ENCODE data around the gene RNU5B-1.

RNU5B-1 gene

GRCh38 chr15:65275728-65276126, 28.8 kb upstream of the RNU5B-1 start:
- Histone ChIP-seq H3K36me3 (replicated peaks) (peaks cover 12% of the 10 kb centered on the region; the same call in 1 of the 2 replicates), H3K4me3 (no peak overlapping the region), H3K9me3 (no peaks in the 10 kb centered on the region), H3K4me1 (peaks cover 2% of the 10 kb centered on the region), H3K27me3 (ENCODE audit: low read depth) (no peaks in the 10 kb centered on the region)
- in situ Hi-C loops (cut with MboI; ENCODE audit: low sequenced_read_pairs) = loop anchor here (5.0 kb wide), 1 partner anchor 78 kb away; no protein-coding TSS in a partner anchor
- DNase-seq (ENCODE audit: low spot score in 2 of 2) = no peak

GRCh38 chr15:65277015-65277414, 27.5 kb upstream of the RNU5B-1 start:
- Histone ChIP-seq H3K4me1 (no peaks in the 10 kb centered on the region), H3K4me3 (no peak overlapping the region), H3K36me3 (replicated peaks) (peaks cover 11% of the 10 kb centered on the region; the same call in 1 of the 2 replicates), H3K9me3 (no peaks in the 10 kb centered on the region), H3K27me3 (ENCODE audit: low read depth) (no peaks in the 10 kb centered on the region)
- in situ Hi-C loops (cut with MboI; ENCODE audit: low sequenced_read_pairs) = loop anchor here (5.0 kb wide), 1 partner anchor 80 kb away; no protein-coding TSS in a partner anchor
- no peak for DNase-seq (ENCODE audit: low spot score in 2 of 2)

DNA sequence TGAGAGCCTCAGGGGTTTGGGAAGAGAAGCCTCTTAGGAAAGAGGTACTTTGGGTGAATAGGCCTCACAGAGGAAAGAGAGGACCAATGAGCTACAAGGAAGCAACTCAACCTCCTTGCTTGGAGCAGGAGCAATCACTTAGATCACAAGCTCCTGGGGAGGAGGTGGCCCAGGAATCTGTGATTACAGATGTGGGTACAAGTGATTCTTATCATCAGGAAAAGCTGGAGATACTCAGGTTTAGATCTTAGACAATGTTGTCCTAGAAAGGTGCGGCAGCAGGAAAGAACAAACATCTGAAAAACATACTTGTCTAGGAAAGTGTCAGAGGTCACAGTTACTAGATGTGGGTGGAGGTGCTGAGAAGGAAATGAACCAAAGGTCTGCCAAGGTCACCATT, 26.0 kb upstream of the RNU5B-1 start:
- no peak for DNase-seq (ENCODE audit: low spot score in 2 of 2)
- H3K9me3 ChIP-seq = no peaks in the 10 kb centered on the region
- H3K4me3 ChIP-seq = no peak overlapping the region
- no peaks in the 10 kb centered on the region for H3K4me1 ChIP-seq
- H3K27me3 ChIP-seq (ENCODE audit: low read depth) = no peaks in the 10 kb centered on the region
- H3K36me3 ChIP-seq (replicated peaks) = peaks cover 11% of the 10 kb centered on the region; the same call in 1 of the 2 replicates
- in situ Hi-C loops (cut with MboI; ENCODE audit: low sequenced_read_pairs) = loop anchor here (5.0 kb wide), 1 partner anchor 81 kb away; no protein-coding TSS in a partner anchor

DNA sequence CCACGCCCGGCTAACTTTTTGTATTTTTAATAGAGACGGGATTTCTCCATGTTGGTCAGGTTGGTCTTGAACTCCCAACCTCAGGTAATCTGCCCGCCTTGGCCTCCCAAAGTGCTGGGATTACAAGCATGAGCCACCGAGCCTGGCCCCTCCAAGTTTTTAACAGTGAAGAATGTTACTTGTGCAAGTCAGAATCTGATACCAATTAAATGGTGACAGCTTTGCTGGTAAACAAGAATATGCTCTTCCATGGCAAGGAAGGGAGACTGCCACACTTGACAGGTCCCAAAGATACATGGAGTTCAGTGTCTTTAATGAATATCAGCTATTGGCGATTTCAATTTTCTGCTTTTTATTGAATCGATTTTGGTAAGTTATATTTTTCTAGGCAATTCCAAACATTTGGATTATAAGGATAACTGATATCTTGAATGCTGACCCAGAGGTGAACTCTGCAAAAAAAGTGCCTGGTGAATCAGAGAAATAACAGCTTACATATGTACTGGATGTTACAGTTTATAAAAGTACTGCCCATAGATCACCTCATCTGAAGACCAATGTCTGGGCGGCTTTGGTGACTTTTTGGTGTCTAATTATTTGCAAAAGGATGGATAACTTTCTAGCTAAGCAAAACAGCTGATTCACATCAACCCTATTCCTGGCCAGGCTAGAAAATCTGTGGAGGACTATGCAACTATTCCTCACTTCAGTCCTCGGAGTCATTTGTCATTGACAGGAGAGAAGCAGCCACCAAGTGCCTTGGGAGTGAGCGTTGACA, 19.0 kb upstream of the RNU5B-1 start:
- no peaks in the 10 kb centered on the region for H3K27me3 ChIP-seq (ENCODE audit: low read depth)
- in situ Hi-C loops (cut with MboI; ENCODE audit: low sequenced_read_pairs) = no loop called here
- peaks cover 20% of the 10 kb centered on the region for H3K4me1 ChIP-seq
- H3K4me3 ChIP-seq = peak overlapping the region; percentile 44
- no peaks in the 10 kb centered on the region for H3K9me3 ChIP-seq
- H3K36me3 ChIP-seq (replicated peaks) = no peaks in the 10 kb centered on the region
- no peak for DNase-seq (ENCODE audit: low spot score in 2 of 2)

- DNase-seq (ENCODE audit: low spot score in 2 of 2) = peak in 1 of 2 experiments; percentile 50
- H3K4me1 ChIP-seq = peaks cover 20% of the 10 kb centered on the region
- H3K4me3 ChIP-seq = peak overlapping the region; percentile 44
- H3K36me3 ChIP-seq (replicated peaks) = no peaks in the 10 kb centered on the region
- in situ Hi-C loops (cut with MboI; ENCODE audit: low sequenced_read_pairs) = no loop called here
- H3K27me3 ChIP-seq (ENCODE audit: low read depth) = no peaks in the 10 kb centered on the region
- H3K9me3 ChIP-seq = no peaks in the 10 kb centered on the region
Measured at GRCh38 chr15:65286069-65286703, 18.3 kb upstream of the RNU5B-1 start.

GRCh38 chr15:65286704-65287519, 17.6 kb upstream of the RNU5B-1 start, which contains the start of gene PARP16:
Gene PARP16 (minus strand): TSS chr15:65286883. CDS start chr15:65286426, 457 bp downstream.
- peak; percentile 100 for DNase-seq (ENCODE audit: low spot score in 2 of 2)
- in situ Hi-C loops (cut with MboI; ENCODE audit: low sequenced_read_pairs) = no loop called here
- H3K4me1 ChIP-seq = peaks cover 20% of the 10 kb centered on the region
- H3K36me3 ChIP-seq (replicated peaks) = no peaks in the 10 kb centered on the region
- no peaks in the 10 kb centered on the region for H3K27me3 ChIP-seq (ENCODE audit: low read depth)
- no peaks in the 10 kb centered on the region for H3K9me3 ChIP-seq
- peak within 1 kb of the TSS; percentile 44 for H3K4me3 ChIP-seq

GRCh38 chr15:65287520-65287855, 17.0 kb upstream of the RNU5B-1 start:
- DNase-seq (ENCODE audit: low spot score in 2 of 2) = no peak
- in situ Hi-C loops (cut with MboI; ENCODE audit: low sequenced_read_pairs) = no loop called here

DNA sequence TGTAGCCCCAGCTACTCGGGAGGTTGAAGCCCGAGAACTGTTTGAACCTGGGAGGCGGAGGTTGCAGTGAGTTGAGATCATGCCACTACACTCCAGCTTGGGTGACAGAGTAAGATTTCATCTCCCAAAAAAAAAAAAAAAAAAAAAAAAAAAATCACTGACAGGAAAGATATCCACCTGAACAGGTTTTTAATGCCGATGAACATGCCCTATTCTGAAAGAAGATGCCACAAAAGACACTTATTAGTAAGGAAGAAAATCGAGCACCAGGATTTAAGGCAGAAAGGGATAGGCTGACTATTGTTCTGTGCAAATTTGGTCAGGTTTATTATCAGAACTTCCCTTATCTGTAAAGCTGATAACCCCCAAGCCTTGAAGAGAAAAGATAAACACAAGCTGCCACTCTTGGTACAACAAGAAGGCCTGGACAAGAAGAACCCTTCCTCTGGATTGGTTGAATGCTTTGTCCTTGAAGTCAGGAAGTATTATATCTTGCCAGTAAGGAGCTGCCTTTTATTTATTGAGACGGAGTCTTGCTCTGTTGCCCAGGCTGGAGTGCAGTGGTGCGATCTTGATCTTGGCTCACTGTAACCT, 15.1 kb upstream of the RNU5B-1 start:
- no peaks in the 10 kb centered on the region for H3K36me3 ChIP-seq (replicated peaks)
- H3K27me3 ChIP-seq (ENCODE audit: low read depth) = no peaks in the 10 kb centered on the region
- DNase-seq (ENCODE audit: low spot score in 2 of 2) = peak in 1 of 2 experiments; percentile 2
- H3K9me3 ChIP-seq = no peaks in the 10 kb centered on the region
- H3K4me3 ChIP-seq = no peak overlapping the region
- in situ Hi-C loops (cut with MboI; ENCODE audit: low sequenced_read_pairs) = no loop called here
- peaks cover 20% of the 10 kb centered on the region for H3K4me1 ChIP-seq

More at GRCh38 chr15:65287520-65287855, 17.0 kb upstream of the RNU5B-1 start:
- Histone ChIP-seq H3K36me3 (replicated peaks) (no peaks in the 10 kb centered on the region), H3K27me3 (ENCODE audit: low read depth) (no peaks in the 10 kb centered on the region), H3K4me3 (no peak overlapping the region), H3K4me1 (peaks cover 20% of the 10 kb centered on the region), H3K9me3 (no peaks in the 10 kb centered on the region)

- DNase-seq (ENCODE audit: low spot score in 2 of 2) = peak in 1 of 2 experiments; percentile 2
- peaks cover 18% of the 10 kb centered on the region for H3K4me1 ChIP-seq
- in situ Hi-C loops (cut with MboI; ENCODE audit: low sequenced_read_pairs) = no loop called here
- H3K9me3 ChIP-seq = no peaks in the 10 kb centered on the region
- H3K36me3 ChIP-seq (replicated peaks) = no peaks in the 10 kb centered on the region
- no peak overlapping the region for H3K4me3 ChIP-seq
- no peaks in the 10 kb centered on the region for H3K27me3 ChIP-seq (ENCODE audit: low read depth)
Measured at GRCh38 chr15:65290228-65290627, 14.2 kb upstream of the RNU5B-1 start.

- Histone ChIP-seq H3K9me3 (no peaks in the 10 kb centered on the region), H3K36me3 (replicated peaks) (no peaks in the 10 kb centered on the region), H3K27me3 (ENCODE audit: low read depth) (no peaks in the 10 kb centered on the region), H3K4me1 (peaks cover 16% of the 10 kb centered on the region), H3K4me3 (no peak overlapping the region)
- in situ Hi-C loops (cut with MboI; ENCODE audit: low sequenced_read_pairs) = no loop called here
- peak in 1 of 2 experiments; percentile 2 for DNase-seq (ENCODE audit: low spot score in 2 of 2)
Measured at GRCh38 chr15:65292938-65293518, 11.4 kb upstream of the RNU5B-1 start.

DNA sequence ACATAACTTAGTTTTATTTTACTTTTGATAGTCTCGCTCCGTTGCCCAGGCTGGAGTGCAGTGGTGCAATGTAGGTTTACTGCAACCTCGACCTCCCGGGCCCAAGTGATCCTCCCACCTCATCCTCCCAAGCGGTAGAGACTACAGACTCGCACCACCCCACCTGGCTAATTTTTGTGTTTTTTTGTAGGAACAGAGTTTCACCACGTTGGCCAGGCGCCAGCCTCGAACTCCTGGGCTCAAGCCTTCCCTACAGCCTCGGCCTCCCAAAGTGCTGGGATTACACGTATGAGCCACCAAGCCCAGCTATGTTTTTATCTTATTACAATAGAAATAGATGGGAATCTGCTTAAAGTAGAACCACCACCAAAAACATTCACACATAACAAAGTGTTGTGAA, 5.7 kb upstream of the RNU5B-1 start:
- in situ Hi-C loops (cut with MboI; ENCODE audit: low sequenced_read_pairs) = loop anchor here (5.0 kb wide), 1 partner anchor 266 kb away; no protein-coding TSS in a partner anchor

GRCh38 chr15:65300924-65301441, 3.5 kb upstream of the RNU5B-1 start:
- in situ Hi-C loops (cut with MboI; ENCODE audit: low sequenced_read_pairs) = no loop called here
- H3K4me3 ChIP-seq = no peak overlapping the region
- peaks cover 22% of the 10 kb centered on the region for H3K4me1 ChIP-seq

More for the DNA sequence above, 5.7 kb upstream of the RNU5B-1 start:
- no peak for DNase-seq (ENCODE audit: low spot score in 2 of 2)
- no peaks in the 10 kb centered on the region for H3K36me3 ChIP-seq (replicated peaks)
- H3K9me3 ChIP-seq = no peaks in the 10 kb centered on the region
- H3K27me3 ChIP-seq (ENCODE audit: low read depth) = no peaks in the 10 kb centered on the region
- no peak overlapping the region for H3K4me3 ChIP-seq
- peaks cover 22% of the 10 kb centered on the region for H3K4me1 ChIP-seq

GRCh38 chr15:65302061-65302460, 2.4 kb upstream of the RNU5B-1 start:
- H3K4me1 ChIP-seq = peaks cover 23% of the 10 kb centered on the region
- in situ Hi-C loops (cut with MboI; ENCODE audit: low sequenced_read_pairs) = no loop called here
- H3K27me3 ChIP-seq (ENCODE audit: low read depth) = no peaks in the 10 kb centered on the region
- H3K4me3 ChIP-seq = no peak overlapping the region
- no peak for DNase-seq (ENCODE audit: low spot score in 2 of 2)
- H3K9me3 ChIP-seq = no peaks in the 10 kb centered on the region
- no peaks in the 10 kb centered on the region for H3K36me3 ChIP-seq (replicated peaks)

More at GRCh38 chr15:65300924-65301441, 3.5 kb upstream of the RNU5B-1 start:
- no peaks in the 10 kb centered on the region for H3K9me3 ChIP-seq
- H3K36me3 ChIP-seq (replicated peaks) = no peaks in the 10 kb centered on the region
- DNase-seq (ENCODE audit: low spot score in 2 of 2) = no peak
- H3K27me3 ChIP-seq (ENCODE audit: low read depth) = no peaks in the 10 kb centered on the region
